CD4-positive, alpha-beta T cell treated with Interleukin-17A for 1 hour (primary cell): ENCODE results near the gene CDS2.
A peak's percentile ranks its signal among the peaks of the same experiment; 100 is the strongest.

Source experiments
- DNase-seq: peaks from one replicate; pipeline ENCODE4 v3.0.0-alpha.2; 2020

The CDS2 gene

DNA sequence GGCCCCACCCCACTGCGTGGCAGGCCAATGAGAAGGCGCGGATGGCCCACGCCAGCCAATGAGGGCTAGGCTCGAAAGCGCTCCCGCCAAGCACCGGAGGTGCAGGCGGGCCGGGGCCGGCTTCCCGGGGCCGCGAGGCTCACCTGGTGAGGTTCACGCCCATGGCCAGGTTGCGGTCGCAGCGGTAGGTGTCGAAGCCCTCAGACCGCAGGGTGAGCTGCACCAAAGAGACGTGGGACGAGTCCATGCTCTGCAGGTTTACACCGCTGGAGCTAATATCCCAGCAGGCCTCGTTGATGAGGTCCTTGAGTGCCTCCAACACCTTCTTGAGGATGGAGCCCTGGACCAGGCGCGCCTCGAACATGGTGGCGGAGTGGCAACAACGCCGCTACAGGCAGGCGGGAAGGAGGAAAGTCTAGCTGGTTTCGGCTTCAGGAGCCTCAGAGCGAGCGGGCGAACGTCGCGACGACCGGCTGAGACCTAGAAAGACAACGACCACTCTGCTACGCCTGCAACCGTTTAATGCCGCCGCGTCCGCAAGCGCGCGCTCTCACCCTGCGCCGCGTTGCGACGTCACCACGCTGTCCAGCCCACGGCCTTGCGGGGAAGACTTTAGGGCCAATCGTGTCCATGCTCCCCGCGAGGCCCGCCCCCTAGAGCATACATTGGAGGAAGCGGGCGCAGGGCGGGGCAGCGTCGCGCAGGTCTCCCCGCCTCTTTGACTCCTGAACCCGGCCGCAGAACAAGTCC is 7.2 kb upstream of the CDS2 start, which contains the start of gene PCNA:
Gene PCNA (minus strand): TSS at position 524 of the 750 bp plus-strand sequence. CDS start 160 bp downstream, at position 364.
- peak; percentile 95 for DNase-seq

DNA sequence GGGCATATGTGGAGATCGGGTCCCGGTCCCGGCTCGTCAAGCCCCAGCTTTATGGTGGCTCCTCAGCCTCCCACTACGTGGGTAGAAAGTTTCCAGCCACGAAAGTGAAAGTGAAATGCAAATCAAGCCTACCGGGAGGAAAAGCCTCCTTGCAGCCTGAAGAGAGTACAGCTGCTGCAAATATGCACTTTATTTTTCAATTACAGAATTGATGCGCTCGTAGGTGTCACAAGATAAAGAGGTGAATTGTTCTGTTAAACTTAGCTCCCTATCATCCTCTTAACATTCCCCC is 6.7 kb upstream of the CDS2 start:
- DNase-seq = no peak

DNA sequence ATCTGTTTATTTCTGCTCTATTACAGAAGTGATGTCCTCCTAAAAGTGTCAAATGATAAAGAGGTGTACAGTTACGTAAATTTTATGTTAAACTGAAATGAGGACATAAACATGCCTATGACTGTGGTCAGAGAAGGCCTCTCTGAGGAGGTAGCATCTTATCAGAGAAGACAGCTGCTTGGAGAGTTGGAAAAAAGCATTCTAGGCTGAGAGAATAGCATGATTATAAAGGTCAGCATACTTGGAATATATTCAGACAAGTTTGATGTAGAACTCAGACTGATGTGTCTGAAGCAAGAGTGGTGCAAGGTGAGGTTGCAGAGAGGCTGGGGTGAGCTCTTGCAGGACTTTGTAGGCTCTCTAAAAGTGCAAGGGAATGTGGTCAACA is 3.9 kb upstream of the CDS2 start:
- DNase-seq = no peak

DNA sequence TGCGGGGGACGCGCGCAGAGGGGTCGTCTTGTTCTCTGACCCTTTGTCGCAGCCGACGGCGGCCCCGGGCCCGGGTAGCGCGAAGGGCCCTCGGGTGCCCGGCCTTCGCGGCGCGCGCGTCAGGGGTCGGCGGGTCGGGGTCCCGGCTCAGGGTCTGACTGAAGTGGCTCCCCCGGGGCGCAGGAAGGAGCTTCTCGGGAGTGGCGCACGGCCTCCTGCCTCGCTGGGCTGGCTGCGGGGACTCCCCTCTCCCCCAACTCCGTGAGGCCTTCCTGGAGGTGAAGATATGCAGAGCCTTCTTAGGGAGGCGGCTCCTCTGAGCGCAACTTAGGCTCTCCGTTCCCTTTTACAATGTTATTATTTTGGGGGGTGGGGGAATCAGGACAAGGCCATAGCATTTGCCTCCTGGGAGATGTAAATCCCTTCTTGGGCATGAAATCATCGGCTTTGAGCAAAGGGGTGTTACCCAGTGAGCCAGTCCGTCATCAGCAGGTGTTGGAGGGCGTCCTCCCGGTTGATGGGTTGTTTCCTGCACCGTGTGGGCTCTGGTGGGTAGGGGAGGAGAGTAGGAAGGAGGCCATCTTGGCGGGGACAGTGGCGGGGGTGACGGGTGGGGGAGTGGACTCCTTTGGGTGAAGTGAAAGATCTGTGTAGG is 523 bp downstream of the CDS2 start:
- DNase-seq = peak; percentile 86

DNA sequence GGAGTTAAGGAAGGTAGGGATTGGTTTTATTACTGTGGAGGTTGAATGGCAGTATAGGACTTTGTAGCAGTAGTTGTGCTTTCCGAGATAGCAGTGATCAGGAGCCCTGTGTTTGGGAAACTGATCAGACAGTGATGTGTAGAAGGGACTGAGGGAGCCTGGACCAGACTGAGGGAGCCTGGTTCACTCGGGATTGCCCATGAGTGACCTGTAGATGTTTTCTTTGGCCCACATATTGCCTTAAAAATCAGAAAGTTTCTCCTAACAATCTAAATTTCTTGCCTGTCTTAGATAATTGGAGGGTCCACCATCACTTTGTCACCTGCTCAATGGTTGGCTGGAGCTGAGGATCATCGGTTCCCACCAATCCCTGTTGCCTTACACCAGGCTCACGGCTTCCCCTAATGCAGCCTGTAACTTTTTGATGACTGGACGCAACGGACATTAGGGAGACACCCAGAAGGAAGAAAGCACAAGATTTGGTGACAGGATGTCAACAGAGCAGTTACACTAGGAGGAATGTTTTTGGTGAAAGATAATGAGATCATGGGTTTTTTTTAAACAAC is 1.1 kb downstream of the CDS2 start:
- DNase-seq = no peak

DNA sequence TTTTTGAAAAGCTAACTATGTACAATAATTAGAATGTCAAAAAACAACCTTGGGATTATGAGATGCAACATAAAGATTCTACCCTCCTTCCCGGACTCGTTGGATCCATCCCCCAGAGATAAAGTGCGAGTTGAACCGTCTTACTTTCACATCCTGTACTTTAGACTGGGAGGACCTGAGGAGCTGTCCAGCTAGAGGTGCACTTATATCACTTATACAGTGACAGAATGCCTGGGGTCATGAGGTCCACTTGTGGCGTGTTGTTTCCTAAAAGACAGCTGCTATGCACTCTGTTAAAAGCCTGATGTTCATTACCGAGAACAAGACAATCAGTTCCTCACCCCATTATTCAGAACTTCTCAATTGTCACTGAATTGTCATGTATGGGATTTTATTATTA is 2.1 kb downstream of the CDS2 start:
- DNase-seq = no peak

DNA sequence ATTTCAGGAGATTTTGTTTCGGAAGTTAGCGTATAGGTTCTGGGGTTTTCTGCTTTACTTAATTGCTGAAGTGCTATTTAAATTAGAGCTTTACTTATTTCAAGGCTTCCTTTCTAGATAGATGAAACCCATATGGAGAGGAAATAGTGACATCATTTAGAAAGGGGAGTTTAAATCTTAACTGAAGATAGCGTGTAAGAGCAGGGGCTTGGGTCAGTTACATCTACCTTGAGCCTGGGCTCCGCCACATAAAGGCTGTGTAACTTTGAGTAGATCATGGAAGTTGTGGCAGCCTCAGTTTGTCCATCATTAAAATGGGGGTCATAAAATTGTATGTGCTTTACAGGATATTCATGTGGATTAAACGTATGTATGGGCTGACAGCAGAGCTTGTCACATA is 4.7 kb downstream of the CDS2 start:
- no peak for DNase-seq

DNA sequence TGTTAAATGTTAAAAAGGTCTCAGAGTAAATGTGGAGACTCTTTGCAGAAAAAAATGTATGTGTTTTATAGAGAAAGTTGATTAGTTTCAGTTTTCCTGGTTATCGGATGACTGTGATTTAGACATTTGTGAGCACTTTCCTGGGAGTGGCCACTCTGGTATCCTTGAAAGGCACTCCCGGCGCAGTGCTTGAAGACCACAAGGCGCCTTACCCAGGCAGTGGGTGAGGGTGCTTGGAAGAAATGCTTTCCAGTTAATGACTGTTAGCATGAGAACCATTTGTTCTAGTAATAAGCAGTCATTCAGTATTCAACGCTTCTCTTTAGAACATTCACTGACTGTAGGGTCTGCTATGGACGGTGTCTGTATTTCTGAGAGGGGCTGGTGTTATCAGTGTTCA is 7.2 kb downstream of the CDS2 start:
- DNase-seq = no peak

DNA sequence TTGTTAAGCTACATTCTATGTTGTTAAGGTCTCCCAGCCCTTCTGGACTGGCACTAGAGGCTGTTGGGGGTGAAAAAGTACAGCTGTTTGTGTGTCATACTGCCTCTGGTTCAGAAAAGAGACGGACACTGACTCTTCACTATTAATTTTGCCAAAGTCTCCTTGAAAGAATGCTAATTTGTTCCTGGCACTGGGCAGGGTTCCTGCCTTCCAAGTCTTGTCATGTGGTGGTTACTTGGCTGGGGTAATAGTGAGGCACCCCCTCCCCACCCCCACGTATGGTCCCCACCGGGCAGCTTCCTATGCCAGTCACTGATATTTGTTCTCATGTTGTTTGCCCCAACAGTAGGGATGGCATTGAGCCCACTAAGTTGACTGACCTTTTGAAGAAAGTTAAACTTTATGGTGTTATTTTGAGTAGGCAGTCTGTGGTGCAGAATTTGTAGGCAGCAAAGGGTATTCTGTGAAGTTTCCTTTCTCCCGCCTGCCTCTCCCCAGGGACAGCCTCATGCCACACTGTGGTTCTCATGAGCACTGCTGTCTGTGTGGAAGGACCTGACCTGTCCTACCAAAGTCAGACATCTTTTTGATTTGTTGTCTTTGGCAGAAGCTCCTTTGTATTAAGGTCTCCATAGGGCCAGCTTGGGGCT is 8.7 kb downstream of the CDS2 start:
- no peak for DNase-seq

DNA sequence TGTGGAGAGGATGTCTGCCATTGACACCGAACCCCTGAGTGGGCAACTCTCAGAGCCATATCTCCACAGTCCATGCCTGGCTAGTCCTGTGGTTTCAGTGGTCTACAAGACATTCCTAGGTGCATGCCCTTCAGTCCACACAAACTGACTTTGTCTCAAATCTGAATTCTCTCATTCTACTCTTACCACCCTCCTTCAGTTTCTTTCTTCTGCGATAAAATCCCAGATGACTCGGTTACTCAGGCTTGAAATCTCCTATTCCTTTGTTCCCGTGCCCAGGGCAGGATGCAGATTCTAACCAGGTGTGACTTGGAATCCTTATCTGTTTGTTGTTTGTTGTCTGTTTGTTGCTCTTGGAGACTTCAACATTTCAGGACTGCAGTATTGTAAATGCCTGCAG is 9.3 kb downstream of the CDS2 start:
- DNase-seq = no peak

DNA sequence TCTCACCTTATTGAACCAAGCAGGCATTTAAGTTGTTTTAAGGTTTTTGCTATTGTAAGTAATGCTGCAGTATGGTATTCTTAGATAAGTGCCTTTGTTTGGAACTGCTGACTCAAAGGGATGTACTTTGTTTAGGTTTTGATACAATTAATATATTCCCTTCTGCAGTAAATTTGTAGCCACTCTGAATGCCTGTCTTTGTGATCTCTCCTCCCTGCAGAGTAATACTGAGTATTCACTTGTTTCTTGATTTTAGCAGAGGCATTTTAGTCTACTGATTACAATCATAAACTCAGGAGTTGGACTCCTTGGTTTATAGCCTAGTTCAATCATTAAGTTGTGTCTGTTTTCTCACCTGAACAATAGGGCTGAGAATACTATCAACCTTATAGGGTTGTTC is 13.4 kb downstream of the CDS2 start:
- DNase-seq = no peak

DNA sequence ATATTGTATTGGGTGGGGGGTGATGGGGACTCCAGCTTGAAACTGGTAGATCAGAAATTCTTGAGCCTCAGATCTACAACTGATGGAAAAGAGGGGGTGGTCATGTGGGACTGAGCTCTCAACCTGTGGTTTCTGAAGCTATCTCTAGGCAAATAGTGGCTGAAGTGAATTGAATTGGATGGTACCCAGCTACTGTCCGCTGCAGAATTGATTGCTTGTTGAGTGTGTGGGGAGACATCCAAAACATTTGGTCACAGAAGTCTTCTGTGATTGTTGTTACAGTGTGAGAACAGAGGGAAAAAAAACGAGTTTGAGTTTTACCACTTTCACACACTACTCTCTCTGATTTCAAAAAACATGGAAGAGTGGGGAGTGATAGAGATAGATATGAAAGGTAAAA is 14.8 kb downstream of the CDS2 start:
- no peak for DNase-seq

DNA sequence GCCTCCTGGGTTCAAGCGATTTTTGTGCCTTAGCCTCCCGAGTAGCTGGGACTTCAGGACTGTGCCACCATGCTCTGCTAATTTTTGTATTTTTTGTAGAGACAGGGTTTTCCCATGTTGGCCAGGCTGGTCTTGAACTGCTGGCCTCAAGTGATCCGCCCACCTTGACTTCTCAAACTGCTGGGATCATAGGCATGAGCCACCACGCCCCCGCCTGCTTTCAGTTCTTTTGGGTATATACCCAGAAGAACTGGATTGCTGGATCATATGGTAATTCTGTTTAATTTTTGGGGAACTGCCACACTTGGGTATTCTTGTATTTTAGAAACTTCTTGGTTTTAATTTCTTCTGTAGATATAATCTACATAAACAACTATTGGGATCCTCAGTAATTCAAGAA is 17.0 kb downstream of the CDS2 start:
- no peak for DNase-seq

DNA sequence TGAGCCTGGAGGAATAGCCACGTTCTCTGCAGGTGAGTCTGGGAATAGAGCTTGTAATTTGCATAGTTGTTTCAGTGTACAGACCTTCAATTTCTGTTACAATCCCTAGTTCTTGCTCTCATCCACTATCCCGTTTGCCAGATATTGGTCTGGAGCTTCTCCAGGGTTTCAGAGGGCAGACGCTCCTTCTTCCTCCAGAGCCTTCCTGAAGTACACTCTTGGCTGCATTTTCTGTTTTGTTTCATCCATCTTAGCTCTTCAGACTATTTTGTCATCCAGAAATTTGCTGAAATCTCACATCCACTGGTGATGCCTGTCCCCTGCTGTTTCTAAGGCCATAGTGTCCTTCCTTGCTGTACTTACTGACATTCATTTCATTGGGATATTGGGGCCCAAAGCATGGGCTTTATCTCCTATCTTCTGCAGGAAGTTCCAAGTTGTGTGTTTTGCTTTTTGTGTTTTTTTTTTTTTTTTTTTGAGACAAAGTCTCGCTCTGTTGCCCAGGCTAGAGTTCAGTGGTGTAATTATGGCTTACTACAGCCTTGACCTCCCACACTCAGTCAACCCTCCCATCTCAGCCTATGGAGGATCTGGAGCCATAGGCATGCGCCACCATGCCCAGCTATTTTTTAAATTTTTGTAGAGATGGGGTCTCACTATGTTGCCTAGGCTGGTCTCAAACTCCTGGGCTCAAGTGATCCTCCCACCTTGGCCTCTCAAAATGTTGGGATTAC is 18.7 kb downstream of the CDS2 start:
- DNase-seq = no peak

DNA sequence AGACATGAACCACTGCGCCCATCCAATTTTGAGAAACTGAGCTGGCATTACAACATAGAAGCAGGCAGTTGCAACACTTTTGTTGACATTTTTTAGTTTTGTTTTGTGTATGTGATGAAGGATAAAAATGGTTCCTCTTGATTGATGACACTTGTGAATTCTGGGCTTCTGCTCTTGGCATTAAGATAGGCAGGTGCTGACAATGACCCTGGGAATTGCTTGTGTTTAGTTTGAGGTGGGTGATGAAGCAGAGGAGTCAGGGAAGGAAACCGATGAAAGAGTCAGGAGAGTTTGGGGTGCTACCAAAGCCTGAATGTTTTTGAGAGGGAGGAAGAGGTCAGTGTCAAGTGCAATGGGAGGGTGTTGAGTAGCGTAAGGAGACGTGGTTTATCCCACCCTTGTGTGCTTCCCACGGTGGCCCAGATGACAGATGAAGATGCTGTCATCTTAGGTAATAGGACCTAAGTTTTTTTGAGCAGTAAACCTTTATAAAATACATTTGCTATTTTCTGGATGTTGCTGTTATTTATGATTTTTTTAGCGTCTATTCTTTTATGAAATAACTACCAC is 19.4 kb downstream of the CDS2 start:
- DNase-seq = no peak

DNA sequence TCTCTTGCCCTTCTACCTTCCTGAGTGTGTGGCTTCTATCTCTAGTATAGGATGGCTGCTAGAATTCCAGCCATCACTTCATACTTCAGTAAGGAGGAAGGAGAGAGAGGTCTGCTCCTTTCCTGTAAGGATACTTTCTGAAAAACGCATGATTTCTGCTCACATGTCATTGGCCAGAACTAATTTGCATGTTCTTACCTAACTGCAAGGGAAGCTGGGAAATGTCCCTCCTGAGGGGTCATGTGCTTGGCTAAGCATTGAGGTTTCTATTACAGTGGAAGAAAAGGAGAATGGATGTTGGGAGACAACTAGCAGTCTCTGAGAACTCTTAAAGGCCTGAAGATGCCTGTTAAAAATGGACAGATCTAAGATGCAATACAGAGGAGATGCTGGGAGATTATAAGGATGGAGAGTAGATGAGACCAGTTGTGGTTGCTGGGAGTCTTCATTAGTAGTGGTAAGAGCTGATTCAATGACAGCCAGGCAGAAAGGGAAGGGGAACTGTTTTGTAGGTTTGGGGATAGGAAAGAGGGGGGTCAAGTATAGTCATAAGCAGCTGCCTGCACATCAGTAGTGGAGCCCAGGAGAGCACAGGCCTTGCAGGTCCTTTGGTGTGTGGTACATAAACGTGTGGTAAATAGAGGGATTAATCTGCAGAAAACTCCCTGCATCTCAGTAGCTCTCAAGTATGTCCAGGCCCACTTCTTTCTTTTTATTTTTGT is 20.2 kb downstream of the CDS2 start:
- DNase-seq = no peak

DNA sequence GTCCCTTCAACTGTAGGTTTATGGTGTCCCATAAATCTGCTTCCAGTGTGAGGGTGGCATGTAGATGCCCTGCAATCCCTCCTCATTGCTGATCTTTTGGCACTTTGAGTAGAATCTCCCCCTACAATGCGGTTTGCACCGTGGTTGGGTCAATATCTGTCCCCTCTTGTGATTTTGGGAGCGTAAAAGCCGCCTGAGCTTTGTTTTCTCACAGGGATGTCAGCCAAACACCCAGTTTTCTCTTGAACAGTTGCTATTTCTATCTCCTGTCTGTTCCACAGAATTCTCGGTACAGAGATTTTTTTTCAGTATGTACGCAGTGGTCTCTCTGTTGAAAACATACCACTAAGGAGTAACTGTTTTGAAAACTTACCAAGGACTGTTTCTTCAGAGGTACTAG is 21.8 kb downstream of the CDS2 start:
- DNase-seq = no peak

DNA sequence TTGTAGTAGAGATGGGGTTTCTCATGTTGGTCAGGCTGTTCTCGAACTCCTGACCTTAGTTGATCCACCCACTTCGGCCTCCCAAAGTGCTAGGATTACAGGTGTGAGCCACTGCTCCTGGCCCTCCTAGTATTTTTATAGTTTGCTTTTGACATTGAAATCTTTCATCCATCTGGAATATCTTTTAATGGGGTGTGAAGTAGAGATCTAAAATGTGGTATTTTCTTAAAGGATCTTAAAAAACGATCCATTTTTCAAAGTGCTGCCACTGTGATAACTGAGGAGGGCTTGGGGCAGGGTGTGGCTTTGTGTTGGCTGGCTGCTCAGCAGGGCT is 23.1 kb downstream of the CDS2 start:
- DNase-seq = no peak

DNA sequence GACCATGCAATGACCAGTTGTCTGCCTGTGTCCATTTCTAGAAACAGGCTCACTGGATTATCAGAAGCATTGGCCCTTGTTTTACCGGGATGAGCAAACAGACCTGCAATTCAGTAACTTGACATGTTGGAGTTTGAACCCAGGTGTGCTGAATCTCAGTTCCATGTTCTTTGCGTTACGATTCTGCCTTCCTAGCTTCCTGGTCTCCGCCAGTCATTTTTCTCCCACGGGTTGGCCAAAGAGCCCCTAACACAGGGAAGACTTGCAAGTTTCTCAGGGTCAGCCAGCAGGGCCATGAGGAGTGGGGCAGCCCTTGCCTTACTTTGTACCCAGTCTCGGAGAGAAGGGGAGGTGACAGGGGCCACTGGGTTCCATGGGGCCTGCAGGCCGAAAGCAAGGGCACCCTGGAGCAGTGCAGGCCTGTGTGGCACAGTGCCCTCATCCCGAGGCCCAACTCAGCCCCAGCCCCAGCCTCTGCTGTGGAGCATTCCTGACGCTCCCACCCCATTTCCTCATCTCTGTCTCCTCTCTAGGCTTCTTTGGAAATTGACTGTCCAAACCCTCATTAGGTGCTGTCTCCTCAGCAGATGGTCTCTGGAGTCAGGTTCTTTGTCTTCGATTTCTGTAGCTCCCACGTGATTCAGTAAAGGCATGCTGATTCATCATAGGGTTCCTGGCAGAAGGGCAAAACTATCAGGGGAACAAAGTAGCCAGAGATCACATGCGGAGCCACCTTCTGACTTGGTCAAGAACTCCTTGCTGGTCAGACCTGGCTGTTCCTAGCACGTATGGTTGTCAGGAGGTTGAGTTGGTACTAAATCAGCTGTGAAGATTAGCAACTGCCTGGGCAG is 23.6 kb downstream of the CDS2 start:
- DNase-seq = no peak

DNA sequence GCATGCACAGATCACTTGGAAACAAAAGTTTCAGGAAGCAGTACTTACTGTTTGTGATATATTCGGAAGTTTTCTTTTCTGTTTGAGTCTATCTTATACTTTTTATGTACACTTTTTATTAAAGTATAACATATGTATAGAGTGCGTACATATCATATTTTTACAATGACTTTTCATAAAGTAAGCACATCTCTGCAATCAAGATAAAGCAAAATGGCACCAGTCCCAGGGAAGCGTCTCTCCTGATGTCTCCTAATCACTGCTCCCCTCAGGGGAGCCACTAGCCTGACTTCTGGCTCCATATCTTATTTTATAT is 26.3 kb downstream of the CDS2 start:
- DNase-seq = no peak

DNA sequence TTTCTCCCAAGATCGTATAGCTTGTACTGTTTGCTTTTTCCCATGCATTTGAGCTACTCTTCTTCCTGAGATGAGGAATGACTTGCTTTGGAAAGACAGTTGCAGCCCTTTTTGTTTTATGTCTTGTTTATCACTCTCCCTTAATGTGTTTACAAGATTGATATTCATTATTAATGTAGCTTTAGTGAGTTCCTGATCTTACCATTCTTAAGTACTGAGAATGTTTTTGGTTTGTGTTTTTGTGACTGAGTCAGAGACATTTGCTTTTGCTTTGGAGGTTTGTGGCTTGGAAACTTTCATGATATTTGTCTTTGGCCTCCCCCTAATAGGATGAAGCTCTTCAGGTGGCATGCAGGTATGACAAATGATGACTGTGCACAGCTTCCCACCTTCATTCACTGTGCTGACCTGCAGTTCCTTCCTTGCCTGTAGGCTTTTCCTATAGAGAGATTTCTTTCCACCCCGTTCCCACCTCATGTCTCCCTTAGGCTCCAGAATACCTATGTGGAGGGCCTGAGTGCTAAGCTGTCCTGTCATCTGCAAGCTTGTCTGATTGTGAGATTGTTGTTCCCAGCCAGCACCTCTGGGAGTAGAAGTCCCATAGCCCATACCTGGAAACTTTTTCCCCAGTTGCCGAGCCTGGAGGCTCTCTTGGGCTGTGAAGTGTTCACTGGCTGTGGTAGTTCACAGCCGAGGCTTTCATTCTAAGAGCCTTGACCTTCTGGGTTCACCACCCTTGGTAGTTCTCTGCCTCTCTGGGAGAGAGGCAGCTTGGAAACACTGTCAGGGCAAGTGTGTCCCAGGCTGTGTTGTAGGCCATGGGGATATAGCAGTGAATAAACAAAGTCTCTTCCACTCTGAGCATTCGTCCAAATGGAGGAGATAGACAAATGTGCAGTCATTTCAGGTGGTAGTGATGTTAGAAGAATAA is 27.1 kb downstream of the CDS2 start:
- no peak for DNase-seq
